ENCODE measurements around the gene KCNJ6. TPM values are rescaled to one million over a fixed set of nuclear protein-coding genes. Genes with fewer than 3 reads are reported as not detected.
"Not testable (repeated sequence)": the region's sequence is repeated elsewhere in the genome, so short reads cannot be mapped to it uniquely, and the experiment has no call there.

The KCNJ6 gene
- total RNA-seq, 1 donor from 2014 or later: 4.4 TPM

- no peak overlapping the region for H3K27ac Mint-ChIP-seq (ENCODE audit: unreplicated experiment)
- H3K9me3 Mint-ChIP-seq (ENCODE audit: low read depth): peaks cover 15% of the 10 kb centered on the region
- no peak overlapping the region for H3K4me3 Mint-ChIP-seq (ENCODE audit: unreplicated experiment)
- H3K4me1 Mint-ChIP-seq (ENCODE audit: low read depth): peaks cover 7% of the 10 kb centered on the region
- H3K36me3 Mint-ChIP-seq (ENCODE audit: low read depth): peaks cover 2% of the 10 kb centered on the region
- TF ChIP-seq CTCF (IDR thresholded peaks at IDR 0.05): no peak
- no peaks in the 10 kb centered on the region for H3K27me3 Mint-ChIP-seq (ENCODE audit: low read depth)
- DNase-seq (ENCODE audit: low spot score): no peak
Observed at GRCh38 chr21:37717534-37717933, 198.7 kb downstream of the KCNJ6 start.

- H3K27me3 Mint-ChIP-seq (ENCODE audit: low read depth); H3K27ac Mint-ChIP-seq (ENCODE audit: unreplicated experiment); H3K36me3 Mint-ChIP-seq (ENCODE audit: low read depth); H3K4me3 Mint-ChIP-seq (ENCODE audit: unreplicated experiment); DNase-seq (ENCODE audit: low spot score): not testable (repeated sequence)
- Mint-ChIP-seq H3K9me3 (ENCODE audit: low read depth) (peaks cover 15% of the 10 kb centered on the region), H3K4me1 (ENCODE audit: low read depth) (peaks cover 36% of the 10 kb centered on the region)
Observed at GRCh38 chr21:37712569-37712934, 203.7 kb downstream of the KCNJ6 start.

GRCh38 chr21:37711836-37712568 is 204.3 kb downstream of the KCNJ6 start:
- peak; percentile 91 for TF ChIP-seq CTCF (IDR thresholded peaks at IDR 0.05)
- Mint-ChIP-seq H3K4me3 (ENCODE audit: unreplicated experiment) (no peak overlapping the region), H3K4me1 (ENCODE audit: low read depth) (peaks cover 36% of the 10 kb centered on the region), H3K9me3 (ENCODE audit: low read depth) (peaks cover 15% of the 10 kb centered on the region), H3K36me3 (ENCODE audit: low read depth) (peaks cover 2% of the 10 kb centered on the region), H3K27ac (ENCODE audit: unreplicated experiment) (peak overlapping the region; percentile 80), H3K27me3 (ENCODE audit: low read depth) (no peaks in the 10 kb centered on the region)
- DNase-seq (ENCODE audit: low spot score): no peak

GRCh38 chr21:37711286-37711829 is 204.9 kb downstream of the KCNJ6 start:
- no peak overlapping the region for H3K4me3 Mint-ChIP-seq (ENCODE audit: unreplicated experiment)
- no peak for DNase-seq (ENCODE audit: low spot score)
- no peaks in the 10 kb centered on the region for H3K27me3 Mint-ChIP-seq (ENCODE audit: low read depth)
- H3K27ac Mint-ChIP-seq (ENCODE audit: unreplicated experiment): peak overlapping the region; percentile 80
- peaks cover 15% of the 10 kb centered on the region for H3K9me3 Mint-ChIP-seq (ENCODE audit: low read depth)
- peaks cover 2% of the 10 kb centered on the region for H3K36me3 Mint-ChIP-seq (ENCODE audit: low read depth)
- no peak for TF ChIP-seq CTCF (IDR thresholded peaks at IDR 0.05)
- peaks cover 34% of the 10 kb centered on the region for H3K4me1 Mint-ChIP-seq (ENCODE audit: low read depth)

GRCh38 chr21:37710546-37711285 is 205.5 kb downstream of the KCNJ6 start:
- Mint-ChIP-seq H3K27me3 (ENCODE audit: low read depth) (no peaks in the 10 kb centered on the region), H3K9me3 (ENCODE audit: low read depth) (peaks cover 11% of the 10 kb centered on the region), H3K4me1 (ENCODE audit: low read depth) (peaks cover 29% of the 10 kb centered on the region), H3K27ac (ENCODE audit: unreplicated experiment) (peak overlapping the region; percentile 82), H3K4me3 (ENCODE audit: unreplicated experiment) (no peak overlapping the region), H3K36me3 (ENCODE audit: low read depth) (peaks cover 2% of the 10 kb centered on the region)
- TF ChIP-seq CTCF (IDR thresholded peaks at IDR 0.05): no peak
- DNase-seq (ENCODE audit: low spot score): no peak

Data from chondrocyte (in vitro differentiated cells).